ENCODE measurements around the gene VASN.

GRCh38 chr16:4386951-4387565, 15.4 kb downstream of the VASN start:
- TF ChIP-seq CTCF (IDR thresholded peaks at IDR 0.05; ENCODE audit: borderline replicate concordance, extremely low read depth, low read length, poor library complexity, severe bottlenecking) (no peak), EZH2 (IDR thresholded peaks at IDR 0.05; ENCODE audit: borderline replicate concordance, low read depth, low read length, severe bottlenecking) (no peak)

Measured in DND-41 (cell line).